ENCODE data around the gene ARID3A.
"Not testable (repeated sequence)": the region's sequence is repeated elsewhere in the genome, so short reads cannot be mapped to it uniquely, and the experiment has no call there.

Gene ARID3A

DNA sequence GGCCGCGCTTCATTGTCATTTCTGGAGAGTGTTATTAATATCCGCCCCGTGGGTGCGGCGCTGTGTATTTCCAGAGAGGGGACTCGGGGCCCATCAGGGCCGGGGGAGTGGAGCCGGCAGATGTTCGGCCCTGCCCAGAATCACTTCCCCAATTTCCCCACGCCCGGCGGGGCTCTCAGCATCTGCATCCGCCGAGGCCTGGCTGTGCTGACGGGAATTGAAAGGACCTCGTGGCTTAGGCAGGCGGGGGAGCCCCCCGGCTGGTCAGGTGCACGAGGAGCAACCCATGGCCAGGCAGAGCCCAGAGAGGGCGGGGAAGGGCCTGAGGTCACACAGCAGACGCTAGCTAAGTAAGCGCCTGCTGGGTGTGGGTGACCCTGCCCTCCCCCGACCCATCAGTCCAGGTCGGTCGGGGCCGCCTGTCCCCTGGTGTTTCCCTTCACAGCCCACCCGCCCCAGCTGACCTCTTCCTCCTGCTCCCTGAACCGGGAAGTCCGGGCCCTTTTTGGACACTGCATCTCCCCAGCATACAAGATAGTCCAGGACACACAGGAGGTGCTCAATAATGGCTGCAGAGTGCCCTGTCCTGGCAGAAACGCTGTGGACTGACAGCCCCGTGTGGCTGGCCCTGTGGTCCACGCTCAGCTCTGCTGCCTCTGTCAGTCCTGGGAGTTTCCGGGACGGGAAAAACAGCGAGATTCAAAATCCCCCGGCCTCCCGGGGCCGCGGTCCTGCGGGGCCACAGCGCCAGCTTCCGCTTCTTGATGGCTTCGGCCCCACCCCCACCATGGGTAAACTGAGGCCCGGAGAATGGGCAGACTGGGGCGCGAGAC lies 22.1 kb downstream of the ARID3A start:
- DNase-seq, result no peak

DNA sequence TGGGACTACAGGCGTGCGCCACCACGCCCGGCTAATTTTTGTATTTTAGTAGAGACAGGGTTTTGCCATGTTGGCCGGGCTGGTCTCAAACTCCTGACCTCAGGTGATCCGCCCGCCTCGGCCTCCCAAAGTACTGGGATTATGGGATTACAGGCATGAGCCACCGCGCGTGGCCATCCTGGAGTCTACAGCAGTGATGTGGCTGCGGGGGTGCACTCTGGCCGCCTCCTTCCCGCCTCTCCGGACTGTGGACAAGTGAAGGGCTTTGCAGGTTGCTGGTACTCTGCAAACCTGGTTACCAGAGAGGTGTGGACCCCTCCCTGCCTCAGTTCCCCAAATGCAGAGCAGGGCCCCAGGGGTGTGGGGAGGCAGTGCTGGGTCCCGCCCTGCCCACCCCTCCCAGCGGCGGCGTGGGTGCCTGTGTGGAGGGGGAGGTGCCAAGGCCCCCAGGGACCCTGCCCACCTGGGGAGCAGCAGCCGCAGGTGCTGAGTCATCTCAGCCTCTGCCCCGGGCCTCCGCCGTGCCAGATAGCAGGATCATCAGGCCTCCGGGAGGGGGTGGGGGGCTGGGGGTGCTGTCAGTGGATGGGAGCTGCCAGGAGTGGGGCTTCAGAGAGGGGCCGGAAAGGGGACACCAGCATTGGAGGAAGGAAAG lies 23.1 kb downstream of the ARID3A start:
- no peak for DNase-seq

DNA sequence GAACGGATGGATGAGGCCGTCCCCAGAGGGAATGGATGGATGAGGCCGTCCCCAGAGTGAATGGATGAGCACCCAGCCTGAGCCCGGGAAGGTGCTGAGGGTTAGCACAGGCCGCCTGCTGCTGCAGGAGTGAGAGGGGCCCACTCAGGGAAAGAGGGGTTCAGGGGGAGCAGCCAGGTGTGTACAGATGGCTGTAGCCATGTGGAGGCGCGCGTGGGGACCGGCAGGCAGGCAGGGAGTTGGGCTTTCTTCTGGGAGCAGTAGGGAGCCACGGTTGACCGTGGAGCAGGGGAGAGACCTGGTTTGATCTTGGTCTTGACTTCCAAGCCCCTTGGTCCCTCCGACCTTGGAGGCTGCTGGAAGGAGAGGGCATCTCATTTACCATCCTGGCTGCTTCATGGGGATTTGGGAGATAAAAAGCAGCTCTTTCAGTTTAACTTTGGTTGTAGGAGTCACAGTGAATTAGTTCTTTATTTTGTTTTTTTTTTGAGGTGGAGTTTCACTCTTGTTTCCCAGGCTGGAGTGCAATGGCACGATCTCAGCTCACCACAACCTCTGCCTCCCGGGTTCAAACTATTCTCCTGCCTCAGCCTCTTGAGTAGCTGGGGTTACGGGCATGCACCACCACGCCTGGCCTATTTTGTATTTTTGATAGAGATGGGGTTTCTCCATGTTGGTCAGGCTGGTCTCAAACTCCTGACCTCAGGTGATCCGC lies 24.7 kb downstream of the ARID3A start:
- DNase-seq, result no peak

DNA sequence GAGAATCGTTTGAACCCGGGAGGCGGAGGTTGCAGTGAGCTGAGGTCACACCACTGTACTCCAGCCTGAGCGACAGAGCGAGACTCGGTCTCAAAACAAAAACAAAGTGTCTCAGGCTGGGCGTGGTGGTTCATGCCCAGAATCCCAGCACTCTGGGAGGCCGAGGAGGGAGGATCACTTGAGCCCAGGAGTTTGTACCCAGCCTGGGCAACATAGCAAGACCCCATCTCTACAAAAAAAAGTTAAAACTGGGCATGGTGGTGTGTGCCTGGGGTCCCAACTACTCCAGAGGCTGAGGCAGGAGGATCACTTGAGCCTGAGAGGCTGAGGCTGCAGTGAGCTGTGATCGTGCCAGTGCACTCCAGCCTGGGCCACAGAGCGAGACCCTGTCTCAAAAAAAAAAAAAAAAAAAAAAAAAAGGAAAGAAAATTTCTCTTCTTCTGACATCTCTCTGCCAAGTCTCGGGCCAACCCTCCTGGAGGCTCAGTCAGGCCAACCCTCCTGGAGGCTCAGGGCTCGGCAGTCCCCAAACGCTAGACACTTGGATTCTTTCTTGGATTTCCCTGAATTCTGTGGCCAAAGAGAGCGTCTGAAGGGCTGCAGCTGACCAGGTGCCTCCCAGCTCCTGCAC lies 26.3 kb downstream of the ARID3A start:
- DNase-seq, result no peak

DNA sequence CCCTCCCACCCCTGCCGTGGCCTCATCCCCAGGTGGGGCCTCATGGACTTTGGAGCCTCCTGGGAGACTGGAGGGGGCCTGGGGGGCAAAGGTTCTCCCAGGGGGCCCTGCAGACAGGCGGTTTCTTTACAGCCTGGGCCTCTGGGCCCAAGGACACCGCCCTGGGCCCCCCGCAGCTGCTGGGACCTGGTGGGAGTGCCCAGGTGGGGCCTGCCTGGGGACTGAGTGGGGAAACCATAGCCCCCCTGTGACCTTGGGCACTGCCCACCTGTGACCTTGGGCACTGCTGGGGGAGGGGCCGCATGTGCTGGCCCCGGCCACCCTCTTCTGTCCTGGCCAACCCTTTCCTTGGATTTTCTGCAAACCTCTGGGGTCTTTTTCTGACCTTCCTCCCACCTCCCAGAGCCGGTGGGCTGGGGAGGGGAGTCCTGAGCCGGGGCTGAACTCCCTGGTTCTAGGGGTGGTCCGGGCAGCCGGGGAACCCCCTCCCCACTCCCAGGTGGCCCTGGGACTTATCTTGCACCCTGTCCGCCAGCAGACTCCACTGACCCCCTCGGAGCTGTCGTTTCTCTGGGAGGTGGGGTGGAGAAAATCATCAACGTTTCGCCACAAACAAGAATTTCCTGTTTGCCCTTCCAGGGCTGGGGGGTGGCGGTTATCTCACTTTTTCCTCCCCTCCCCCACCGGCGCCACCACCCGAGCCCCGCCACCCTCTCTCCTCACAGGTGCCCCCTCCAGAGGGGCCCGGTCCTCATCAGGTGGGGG lies 27.0 kb downstream of the ARID3A start:
- DNase-seq, result no peak

DNA sequence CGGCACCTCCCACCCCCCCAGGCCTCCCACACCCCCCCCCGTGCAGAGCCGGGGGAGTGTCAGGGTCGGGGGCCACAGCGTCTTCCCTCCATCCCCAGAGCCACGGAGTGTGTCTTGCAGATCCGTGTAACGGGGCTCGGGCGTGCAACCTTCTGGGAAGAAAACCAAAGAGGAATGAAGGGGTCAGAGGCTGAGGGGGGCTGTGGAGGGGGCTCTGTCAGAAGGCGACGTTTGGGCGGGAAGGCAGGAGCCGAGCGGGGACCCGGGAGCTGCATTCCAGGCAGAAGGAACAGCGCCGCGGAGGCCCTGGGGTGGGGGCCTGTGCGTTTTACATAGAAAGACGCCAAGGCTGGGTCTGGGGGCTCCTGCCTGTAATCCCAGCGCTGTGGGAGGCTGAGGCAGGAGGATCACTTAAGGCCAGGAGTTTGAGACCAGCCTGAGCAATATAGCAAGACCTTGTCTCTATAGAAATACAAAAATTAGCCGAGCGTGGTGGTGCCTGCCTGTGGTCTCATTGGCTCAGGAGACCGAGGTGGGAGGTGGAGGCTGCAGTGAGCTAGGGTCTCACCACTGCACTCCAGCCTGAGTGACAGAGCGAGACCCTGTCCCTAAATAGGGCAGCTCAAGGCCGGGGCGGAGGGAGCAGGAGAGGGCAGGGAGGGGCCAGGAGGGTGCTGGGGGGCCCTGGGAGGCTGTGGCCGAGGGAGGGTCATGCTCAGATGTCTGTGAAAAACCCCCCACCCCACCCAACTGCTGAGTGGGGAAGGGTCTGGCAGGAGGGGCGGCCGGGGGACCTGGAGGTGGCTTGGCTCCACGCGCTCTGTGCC lies 27.8 kb downstream of the ARID3A start:
- no peak for DNase-seq

DNA sequence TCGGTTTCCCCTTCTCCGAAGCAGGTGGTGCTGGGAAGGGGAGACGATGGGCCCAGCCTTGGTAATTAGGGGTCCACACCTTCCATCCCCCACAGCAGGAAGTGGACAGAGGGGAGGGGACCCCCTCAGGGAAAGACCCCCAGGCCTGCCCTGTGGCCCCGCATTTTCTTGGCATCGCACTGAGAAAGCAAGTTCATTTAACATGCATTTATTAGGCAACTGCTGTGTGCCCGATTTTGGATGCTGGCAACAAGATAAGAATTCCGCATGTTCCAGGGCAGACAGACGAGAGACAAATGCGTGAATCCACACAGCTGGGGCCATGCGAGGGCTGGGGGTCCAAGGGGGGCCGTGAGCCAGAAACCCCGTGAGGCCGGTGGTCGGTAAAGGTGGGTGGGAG lies 28.4 kb downstream of the ARID3A start:
- no peak for DNase-seq

DNA sequence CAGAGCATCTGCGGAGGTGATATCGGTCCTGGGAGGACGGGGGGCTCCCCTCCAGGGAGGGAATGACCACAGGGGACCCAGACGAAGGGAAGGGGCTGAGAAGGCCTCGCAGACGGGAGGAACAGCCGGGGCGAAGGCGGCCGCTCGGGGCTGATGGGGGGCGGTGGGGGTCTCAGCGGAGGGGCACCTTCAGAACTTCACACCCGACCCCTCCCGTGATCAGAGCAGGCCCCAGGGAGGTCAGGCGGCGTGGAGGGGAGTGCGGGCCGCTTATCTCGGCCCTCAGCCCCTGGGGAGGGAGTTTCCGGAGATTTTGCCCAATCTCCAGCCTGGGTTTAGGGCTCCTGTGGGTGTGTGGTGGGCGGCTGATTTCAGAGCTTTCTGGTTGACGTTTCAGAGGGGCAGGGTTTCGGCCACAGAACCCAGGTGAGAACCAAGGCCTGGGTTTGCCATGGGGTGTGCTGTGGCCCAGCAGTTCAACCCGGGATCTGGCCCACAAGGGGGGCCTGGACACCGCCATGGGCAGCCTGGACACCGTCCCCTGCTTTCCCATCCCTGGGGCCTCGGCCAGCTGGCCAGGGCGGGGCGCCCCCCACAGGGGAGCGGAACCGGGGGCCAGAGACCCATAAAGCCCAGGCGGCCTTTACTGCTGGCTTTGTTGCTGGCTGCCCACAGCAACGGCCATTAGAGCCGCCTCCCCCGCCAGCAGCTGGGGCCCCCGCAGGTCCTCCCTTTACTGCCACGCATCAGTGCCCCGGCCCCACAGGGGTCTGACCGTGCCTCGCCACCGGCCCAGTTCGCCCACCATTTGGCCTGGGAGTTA lies 29.0 kb downstream of the ARID3A start:
- DNase-seq, result no peak

DNA sequence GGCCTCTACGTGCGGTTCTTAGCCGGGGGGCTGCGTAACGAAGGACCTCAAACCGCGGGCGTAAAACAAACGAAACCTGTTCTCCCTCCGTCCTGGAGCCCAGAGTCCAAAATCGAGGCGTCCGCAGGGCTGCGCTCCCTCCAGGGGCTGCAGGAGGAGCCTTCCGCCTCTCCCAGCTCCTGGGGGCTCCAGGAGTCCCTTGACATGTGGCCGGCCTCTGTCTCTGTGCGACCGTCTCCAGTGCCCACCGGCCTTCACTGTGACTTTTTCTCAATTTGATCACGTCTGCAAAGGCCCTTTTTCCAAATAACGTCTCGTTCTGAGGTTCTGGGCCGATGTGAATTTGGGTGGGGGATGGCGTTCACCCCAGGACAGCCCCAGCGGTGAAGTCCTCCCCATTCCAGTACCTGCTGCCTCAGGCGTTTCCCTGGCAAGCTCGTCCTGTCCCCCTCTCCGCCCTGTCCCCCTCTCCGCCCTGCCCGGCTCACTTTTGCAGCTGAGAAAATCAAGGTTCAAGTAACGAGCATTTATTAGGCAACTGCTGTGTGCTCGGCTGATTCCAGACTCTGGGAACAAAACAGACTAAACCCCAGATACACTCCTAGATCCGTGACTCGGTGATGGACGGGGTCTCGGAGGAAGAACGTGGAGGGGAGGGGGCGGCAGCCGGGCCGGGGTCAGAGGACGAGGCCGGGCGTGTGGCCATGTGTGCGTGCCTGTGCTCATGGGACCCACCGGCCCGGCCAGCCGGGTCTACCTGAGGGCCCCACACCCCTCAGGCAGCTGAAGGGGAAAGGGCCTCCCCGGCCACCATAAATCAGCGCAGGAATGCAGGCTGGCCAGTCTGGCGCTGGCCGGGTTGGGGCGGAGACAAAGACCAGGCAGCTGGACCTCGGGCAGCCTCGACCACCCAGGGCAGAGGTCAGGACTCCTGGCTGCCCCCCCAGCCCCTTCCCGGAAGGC lies 30.2 kb downstream of the ARID3A start:
- no peak for DNase-seq

DNA sequence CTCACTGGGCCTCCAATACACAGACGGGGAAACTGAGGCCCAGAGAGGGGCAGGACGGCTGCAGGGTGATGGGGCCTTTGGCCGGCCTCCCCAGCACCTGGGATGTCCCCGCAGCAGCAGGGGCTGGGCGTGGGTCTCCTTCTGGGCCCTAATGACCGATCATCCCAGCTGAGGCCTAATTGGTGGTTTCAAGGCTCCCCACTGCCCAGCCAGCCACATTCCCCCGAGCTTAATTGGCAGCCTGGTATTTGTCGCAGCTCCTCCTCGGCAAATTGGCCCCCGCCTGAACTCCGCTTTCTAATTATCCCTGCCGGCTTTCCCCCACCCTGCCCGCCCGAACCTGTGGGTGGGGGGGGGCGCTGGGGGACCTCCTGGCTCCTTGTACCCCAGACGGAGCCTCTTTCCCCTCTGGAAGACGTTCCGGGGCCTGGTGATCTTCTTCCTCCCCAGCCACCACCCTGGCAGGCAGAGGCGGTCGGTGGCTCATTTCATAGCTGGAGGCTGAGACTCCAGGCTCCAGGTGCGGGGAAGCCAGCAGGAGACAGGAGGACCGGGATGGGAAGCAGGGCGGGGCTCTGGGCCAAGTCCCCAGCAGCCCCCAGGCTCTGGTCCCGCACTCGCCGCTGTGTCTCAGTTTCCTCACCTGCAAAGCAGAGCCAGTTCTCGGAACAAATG lies 31.1 kb downstream of the ARID3A start:
- DNase-seq, result no peak

DNA sequence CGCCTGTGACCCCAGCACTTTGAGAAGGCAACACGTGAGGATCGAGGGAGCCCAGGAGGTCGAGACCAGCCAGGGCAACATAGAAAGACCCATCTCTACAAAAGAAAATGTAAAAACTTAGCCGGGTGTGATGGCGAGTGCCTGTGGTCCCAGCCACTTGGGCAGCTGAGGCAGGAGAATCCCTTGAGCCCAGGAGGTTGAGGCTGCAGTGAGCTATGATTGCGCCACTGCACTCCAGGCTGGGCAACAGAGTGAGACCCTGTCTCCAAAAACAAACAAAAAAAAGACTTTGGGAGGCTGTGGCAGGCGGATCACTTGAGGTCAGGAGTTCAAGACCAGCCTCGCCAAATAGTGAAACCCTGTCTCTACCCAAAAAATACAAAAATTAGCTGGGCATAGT lies 31.7 kb downstream of the ARID3A start:
- DNase-seq, result not testable (repeated sequence)

DNA sequence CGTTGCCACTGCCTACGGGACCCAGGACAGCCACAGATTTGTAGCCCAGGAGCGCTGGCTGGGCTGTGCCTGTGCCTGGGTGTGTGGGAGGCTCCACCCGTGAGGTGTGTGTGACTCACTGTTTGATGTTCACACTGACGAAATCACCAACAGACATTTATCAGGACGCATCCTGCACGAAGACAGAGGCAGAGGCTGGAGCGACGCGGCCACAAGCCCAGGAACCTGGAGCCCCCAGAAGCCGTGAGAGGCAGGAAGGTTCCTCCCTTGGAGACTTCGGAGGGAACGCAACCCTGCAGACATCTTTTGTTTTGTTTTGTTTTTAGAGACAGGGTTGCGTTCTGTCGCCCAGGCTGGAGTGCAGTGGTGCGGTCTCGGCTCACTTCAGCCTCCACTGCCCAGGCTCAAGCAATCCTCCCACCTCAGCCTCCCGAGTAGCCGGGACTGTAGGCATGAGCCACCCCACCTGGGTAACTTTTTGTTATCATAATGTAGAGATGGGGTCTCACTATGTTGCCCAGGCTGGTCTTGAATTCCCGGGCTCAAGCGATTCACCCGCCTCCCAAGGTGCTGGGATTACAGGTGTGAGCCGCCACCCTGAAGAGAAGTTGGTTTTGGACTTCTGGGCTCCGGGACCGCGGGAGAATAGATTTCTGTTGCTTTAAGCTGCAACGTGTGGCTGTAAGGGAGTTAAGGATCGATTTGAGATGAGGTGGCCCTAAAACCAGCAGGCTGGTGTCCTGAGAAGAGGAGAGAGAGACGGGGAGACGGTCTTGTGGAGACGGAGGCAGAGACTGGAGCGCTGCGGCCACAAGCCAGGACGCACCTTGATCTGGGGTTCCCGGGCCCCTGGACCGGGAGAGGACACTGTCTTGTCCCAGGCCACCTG lies 33.4 kb downstream of the ARID3A start:
- no peak for DNase-seq

DNA sequence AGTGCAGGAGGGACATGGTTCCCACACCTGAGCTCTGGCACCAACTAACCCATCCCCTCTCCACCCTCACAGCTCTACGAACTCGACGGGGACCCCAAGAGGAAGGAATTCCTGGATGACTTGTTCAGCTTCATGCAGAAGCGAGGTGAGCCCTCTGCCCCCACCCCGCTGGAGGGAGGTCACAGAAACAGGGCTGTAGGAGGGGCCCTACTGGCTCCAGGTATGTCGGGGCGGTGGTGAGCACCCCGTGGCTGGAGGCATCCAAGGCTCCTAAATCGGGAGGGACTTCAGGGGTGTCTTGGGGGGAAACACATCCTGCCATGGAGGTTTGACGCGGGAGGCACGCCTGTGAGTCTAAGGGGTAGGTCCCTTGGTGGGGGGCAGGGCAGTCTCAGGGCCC lies 34.2 kb downstream of the ARID3A start:
- DNase-seq, result no peak

DNA sequence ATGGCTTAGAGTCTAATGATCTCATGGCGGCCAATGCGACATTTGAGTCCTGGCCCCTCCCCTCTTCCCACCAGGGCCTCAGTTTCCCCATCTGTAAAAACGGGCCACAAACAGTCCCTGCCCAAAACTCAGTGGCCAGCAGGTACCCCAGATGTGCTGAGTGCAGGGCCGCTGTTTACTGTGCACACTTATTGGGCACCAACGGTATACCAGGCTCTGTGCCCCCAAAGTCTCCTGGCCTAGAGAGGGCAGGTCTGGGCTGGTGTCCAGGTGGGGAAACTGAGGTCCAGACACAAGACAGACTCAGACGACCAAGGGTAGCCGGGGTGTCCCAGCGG lies 34.7 kb downstream of the ARID3A start:
- no peak for DNase-seq

DNA sequence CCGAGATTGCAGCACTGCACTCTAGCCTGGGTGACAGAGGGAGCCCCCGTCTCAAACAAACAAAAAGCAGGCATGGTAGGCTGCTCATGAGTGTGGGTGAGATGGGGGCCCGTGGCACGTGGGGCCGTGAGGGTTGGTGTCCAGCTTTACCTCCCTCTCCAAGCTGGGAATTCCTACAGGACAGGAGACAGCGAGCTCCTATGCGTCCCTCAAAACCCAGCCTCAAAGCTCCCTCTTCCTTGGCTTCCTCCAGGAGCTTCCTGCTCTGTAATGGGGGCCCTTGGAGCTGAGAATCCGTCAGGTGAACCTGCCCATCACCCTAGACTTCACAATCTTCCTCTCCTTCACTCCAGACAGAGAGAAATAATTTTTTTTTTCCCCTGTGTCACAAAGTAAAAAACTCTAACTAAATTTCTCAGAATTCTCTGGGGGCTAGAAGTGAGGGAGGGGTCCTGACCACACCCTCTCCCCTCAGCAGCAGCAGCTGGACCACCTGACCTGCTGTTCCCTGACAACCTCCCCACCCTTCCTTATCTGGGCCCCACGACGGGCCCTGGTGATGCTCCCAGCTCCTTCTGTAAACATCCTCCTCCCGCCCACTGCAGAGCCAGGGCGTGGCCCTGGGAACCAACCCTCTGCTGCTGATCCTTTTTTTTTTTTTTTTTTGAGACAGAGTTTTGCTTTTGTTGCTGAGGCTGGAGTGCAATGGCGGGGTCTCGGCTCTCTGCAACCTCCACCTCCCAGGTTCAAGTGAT lies 36.2 kb downstream of the ARID3A start:
- DNase-seq, result no peak

DNA sequence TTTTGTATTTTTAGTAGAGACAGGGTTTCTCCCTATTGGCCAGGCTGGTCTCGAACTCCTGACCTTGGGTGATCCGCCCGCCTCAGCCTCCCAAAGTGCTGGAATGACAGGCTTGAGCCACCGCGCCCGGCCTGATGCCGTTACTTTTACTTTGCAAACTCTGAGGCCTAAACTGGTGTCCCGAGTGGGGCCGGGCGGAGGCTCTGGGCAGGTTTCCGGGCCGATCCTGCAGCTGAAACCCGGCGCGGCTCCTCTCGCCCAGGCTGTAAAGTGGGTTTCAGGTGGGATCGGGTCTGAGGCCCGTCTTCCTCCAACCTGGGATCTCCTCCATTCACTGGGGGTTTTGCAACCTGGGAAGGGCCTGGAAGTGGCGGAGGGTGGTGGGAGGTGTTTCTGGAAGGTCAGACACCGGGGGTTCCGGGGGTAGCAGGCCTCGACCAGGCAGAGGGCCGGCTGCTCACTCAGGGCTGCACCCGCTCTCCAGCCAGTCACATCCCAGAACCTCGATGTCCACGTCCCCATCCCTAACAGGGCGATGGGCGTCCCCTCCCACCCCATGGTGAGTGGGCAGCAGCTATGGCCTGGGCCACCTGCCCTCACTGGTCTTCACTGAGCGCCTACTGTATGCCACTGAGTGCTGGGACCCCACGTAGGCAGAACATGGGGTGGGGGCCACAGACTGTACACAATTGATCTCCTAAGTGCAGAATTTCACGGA lies 37.0 kb downstream of the ARID3A start:
- DNase-seq, result no peak
